Superior temporal gyrus (tissue), 1 donor: ENCODE data around the gene RTN4RL2.

Experiments used
- DNase-seq: peaks from one replicate; pipeline ENCODE4 v3.0.0-alpha.2; 2016; ENCODE audit errors: extremely low spot score

RTN4RL2 gene

DNA sequence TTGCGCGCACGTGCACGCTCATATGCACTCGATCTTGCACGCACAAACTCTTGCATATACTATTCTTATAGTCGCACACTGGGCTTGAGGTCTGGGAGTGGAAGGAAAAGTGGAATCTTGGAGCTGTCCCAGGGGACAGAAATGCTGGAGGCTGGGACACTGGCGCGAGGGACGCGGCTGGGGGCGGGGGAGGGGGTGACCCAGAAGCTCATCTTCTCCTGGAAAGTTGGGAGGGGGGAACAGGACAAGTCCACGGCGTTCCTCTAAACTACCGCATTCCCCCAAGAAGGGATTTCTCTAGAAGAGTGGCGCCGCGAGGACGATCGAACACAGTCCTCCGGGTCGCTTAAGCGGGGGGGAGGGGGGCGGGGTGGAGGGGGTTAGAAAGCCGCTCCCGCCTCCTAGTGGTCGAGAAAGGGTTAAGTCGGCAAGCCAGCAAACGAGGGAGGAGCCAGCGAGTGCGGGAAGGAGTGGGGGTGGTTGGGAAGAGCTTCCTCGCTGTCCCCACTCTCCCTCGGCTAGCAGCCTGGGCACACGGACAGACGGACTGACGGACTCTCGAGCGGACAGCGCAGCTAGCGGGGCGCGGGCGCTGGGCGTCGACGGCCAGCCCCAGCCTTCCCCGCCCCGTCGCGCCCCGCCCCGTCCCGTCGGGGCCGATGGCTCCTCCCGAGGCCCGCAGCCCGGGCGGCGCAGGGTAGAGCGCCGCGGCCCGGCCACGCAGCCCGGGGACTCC is at the start of gene RTN4RL2:
RTN4RL2 (plus strand) TSS at position 507 of the 736 bp plus-strand sequence. CDS start 338 bp downstream, outside the sequence.
- DNase-seq, result no peak

DNA sequence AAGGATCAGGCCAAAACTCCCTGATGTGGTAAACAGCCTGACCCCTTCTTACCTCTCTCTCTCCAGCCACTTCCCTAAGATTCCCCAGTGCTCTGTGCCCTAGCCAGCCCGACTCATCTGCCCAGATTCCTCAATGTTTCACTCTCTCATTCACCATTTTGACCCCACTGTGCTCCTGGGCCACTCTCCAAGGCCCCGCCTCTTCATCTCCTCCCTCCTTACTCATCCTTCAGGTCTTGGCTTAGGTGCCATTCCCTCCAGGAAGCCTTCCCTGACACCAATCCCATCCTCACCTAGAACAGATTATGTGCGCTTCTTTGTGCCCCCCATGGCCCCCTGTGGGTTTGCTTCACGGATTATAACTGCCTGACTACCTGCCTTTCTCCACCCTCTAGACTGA is 46.6 kb upstream of the RTN4RL2 start:
- no peak for DNase-seq

DNA sequence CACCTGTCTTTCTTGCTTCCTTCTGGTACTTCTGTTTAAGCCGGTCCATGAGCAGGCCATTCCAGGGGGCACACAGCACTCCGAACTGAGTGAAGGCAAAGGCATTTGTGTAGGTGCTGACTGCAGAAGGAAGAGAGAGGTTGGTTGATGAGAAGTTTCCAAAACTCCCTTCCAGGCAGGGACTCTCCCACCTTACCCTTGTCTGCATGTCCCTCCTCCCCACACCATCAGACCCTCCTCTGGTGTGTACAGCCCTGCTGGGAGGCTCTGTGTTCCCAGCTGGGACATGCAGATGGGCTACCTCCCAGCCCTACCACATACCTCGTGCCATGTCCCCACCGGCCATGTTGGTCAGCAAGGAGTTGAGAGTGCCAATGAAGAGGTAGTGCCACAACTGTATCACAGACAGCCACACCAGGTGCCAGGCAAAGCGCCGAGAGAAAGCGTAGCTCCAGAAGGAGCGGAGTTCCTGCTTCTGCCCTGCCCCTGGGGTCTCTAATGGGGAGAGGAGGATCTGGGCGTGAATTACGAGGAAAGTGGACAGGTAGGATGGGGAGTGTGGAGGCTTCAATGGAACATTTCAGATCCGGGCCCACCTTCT is 45.6 kb upstream of the RTN4RL2 start:
- DNase-seq, result no peak

DNA sequence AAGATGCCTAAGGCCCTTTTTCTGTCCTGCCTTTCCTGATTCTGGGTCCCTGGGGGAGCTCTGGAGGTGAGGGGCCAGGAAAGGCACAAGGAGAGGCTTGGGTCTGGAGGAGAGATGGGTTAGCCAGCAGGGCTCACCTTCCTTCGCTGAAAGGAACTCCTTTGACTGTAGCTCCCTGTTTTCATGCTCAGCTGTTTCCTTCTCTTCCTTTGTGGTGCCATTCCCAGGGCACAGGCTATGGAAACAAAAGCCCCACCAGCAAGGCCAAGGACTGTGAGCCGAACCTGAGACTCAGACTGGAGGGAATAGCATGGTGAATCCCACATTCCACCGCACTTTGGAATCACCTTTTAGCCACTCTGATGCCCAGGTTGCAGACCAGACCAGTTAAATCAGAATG is 43.9 kb upstream of the RTN4RL2 start:
- no peak for DNase-seq

DNA sequence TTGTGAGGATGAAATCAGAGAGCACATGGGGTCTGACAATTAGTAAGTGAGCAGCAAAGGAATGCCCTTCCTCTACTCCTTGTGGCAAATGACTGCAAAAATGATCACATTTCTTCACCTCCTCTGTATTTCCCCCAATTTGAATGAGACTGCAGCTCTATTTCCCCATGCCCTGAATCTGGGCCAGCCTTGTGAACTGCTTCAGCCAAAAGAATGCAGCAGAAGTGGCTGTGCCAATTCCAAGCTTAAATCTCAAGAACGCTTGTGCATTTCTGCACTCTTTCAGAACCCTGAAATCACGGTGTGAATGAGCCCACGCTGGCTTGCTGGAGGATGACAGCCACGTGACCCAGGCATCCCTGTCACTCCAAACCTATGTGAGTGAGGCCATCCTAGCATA is 43.3 kb upstream of the RTN4RL2 start:
- DNase-seq, result no peak

DNA sequence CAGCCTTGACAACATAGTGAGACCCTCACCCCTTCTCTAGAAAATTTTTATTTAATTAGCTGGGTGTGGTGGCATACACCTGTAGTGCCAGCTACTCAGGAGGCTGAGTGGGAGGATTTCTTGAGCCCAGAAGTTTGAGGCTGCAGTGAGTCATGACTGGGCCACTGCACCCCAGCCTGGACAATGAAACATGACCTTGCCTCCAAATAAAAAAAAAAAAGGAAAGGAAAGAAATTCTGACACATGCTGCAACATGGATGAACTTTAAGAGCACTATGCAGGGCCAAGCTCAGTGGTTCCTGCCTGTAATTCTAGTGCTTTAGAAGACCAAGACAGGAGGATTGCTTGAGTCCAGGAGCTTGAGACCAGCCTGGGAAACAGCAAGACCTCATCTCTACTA is 42.2 kb upstream of the RTN4RL2 start:
- no peak for DNase-seq

DNA sequence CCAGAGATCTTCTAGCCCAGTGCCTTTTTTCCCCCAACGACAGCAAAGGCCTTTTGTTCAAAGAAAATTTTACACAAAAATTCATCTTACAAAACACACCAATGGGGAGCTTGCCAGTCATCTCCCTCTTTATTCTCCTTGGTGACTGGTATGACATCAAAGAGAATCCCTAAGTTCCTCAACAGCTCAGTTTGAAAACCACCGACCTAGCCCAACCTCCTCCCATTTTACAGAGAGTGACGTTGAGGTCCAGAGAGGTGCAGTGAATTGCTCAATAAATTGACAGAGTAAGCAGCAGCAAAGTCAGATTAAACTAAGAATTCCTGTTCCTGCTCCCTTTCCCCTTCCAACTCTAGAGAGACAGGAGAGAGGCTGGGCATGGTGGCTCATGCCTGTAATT is 41.2 kb upstream of the RTN4RL2 start:
- no peak for DNase-seq

DNA sequence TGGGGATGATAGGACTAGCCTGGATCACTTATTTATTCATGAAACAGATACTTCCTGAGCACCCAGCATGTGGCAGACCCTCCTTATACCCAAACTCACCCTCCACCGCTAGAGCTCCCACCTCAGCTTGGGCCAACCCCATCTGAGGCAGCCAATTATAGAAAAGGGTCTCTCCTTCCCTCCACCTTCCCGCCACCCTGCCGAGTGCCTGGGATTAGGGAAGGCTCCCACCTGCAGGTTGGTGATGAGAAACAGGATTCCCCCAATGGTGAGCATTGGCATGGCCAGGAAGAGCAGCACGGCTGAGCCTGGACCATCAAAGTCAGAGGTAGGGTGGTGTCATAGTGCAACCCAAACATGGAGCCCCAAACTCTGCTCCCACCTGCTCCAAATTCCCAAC is 39.3 kb upstream of the RTN4RL2 start:
- no peak for DNase-seq

DNA sequence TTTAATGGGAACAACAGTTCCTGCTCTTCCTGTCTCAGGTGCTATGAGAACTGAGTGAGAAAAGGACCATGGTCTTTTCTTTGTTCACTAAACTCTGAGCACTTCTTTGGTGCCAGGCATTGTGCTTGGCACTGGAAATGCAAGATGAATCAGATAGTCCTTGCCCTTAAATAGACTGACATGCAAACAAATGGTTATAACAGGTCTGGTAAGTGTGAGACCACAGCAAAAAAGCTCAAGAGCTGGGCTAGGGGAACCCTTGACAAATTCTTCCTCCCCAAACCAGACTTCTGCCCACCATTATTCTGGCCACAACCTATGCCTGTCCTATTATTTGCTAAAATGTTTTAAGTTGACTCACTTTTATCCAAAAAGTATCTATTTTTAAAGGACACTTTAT is 38.5 kb upstream of the RTN4RL2 start:
- no peak for DNase-seq

DNA sequence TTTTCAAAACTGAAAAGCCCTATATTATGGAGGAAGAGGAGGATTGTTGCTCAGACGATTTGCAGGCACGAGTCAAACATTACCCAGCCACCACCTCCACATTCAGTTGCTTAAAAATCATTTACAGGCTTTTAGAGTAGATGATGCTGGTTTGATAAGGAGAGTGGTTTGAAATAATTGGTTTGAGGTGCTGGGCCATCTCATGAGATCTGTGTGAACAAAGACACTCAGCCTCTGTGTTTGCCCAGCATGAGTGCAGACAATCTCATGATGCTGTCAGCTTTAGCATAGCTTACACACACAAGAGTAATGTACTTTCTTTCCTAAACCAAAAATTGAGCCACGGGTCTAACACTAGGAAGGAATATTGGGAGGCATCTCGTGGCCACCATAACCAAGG is 37.7 kb upstream of the RTN4RL2 start:
- DNase-seq, result no peak

DNA sequence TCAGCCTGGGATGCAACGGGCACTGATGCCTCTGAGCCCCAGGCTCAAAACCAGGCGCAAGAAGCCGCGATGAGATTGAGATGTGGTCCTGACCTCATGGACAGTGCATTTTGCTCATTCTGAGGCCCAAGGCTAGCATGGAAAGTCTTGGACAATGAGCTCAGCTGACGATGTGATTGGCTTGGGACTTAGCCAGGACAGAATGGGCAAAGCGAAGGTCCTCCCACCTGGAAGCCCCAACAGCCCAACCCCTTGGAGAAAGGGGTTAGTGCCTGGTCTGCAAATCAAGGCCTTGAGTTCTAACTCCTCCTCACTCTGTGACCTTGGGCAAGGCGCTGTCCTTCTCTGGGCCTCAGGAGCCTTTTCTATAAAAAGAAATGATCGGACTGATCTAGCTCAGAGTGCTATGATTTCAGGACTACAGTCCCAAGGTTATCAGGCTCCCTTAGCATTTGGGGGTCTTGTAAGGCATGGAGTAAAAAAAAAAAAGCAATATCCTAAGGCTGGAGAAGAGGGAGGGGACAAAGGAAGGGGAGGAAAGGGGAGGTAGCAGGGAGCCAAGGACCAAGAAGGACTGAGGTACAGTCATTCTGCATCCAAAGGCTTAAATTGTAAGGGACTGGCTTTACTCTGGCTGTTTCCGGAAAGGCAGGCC is 36.1 kb upstream of the RTN4RL2 start:
- no peak for DNase-seq

DNA sequence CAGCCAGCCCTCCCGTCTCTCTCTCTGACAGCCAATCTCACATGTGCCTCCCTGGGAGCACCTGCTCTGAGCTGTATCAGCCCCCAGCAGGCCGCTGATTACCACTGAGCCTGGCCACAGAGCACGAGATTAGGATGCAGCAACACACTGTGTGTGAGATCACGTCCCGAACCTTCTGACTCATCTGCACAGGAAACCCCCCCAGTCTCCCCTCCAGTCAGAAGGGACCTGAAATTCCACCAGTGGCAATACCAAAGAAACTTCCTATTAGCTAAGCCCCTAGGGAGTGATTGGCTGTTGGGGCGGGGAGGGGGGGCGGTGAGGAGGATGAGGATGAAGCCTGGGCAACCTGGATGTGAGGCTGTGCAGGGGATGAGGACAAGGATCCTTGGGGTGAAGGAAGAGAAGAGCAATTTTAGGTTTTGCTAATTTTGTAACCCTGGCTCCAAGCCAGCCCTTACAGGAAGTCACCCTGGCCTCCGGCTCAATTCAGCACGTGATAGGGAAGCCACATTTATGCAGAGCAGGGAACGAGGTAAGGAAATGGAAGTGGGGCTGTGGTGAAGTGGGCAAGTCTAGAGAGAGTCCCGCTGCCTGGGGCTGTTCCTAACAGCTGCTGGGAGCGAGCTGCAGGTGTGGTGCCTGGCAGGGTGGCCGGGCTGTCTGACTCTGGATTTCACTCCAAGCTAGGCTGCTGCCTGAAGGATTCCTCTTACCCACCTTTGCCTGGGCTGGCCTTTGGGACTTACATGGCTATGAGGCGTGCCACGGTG is 35.4 kb upstream of the RTN4RL2 start:
- no peak for DNase-seq

DNA sequence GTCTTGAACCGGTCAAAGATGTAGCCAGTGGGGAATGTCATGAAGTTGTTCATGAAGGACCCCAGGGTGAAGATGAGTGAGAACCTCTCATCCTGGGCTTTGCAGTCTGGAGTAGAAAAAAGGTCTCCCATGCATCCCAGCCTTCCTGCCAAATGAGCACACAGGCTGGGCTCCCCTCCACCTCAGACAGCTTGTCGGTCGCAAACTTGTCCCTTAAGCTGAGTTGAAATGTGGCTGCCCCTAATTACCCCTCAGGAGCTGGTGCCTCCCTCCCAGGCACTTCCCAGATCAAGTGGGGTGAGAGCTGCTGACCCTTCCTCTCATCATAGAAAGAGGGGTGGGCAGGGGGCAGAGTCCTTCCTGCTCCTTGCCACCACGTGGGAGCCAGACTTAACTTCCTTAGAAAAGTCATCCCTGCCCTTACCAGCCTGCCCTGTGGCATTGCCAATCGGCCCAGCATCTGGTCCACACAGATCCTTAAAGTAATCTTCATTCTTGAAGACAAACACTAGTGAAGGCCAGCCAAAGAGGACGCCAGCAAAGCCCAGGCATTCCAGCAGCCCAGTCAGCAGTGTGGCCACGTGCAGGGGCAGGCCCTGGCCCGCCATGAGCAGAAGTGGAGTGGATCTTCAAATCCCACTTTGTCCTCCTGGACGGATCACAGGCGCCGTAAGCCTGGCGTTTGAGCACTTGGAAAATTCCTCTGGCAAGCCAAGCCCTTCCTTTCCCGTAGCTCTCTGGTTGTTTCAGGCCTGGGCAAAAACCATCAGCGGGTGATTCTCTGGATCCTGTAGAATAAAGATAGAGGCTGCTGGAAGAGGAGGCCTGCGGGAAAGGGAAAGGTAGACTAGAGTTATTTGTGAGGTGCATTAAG is 34.5 kb upstream of the RTN4RL2 start:
- no peak for DNase-seq

DNA sequence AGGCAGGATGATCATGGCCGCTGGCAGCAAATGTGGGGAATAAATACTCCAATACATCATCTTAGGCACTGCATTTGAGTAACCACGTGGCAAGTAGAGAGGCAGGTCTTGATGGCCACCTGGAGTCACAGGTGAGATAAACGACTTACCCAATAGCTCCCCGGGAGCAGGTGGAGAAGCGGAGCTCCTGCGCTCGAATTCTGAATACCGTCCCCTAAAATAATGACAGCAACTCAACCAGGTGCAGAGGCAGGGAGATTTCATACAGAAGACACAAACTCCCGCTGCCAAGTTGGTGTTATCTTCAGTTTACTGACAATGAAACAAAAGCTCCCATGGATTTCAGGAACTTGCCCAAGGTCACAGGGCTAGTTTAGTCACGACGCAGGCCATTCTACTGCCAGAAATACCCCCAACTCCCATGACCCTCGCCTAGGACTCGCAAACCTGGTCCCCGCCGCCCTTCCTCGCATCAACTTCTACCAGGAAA is 33.8 kb upstream of the RTN4RL2 start:
- DNase-seq, result no peak

DNA sequence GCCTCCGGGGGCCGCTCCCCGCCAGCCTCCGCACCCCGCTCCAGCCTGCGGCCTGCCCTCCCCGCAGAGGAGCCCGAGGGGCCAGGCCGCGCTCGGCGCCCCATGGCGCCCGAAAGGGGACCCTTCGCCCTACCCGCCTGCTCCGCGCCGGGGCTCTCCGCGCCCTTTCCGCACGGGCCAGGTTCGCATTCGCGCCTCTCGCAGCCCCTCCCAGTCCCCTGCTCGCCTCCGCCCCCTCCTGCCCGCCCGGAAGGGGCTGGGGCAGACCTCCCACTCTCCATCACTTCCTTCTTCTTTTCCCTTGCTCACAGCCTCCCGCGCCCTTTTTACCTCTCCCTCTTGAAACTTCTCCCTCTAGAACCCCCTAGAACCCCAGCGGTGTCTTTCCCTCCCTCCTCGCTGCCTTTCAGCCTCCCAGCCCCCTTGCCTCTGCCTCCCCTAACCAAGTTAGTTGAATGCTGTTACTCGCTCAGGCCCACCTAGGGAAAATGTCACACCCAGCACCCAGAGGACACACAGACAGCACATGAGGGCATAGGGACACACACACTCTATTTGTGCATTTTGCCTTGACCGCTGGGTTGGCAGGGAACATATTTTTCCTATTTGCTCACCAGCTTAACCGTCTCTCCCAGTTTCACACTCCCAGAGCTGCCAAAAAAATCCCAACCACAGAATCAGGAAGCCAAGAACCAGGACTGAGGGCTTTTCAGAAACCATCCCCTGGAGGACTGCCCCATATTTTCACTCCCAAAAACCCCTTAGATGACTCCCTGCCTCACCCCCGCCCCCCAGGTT is 33.2 kb upstream of the RTN4RL2 start, which contains the start of gene SLC43A3:
SLC43A3 (minus strand) TSS at position 193 of the 798 bp plus-strand sequence. CDS start 949 bp downstream, outside the sequence.
- no peak for DNase-seq

DNA sequence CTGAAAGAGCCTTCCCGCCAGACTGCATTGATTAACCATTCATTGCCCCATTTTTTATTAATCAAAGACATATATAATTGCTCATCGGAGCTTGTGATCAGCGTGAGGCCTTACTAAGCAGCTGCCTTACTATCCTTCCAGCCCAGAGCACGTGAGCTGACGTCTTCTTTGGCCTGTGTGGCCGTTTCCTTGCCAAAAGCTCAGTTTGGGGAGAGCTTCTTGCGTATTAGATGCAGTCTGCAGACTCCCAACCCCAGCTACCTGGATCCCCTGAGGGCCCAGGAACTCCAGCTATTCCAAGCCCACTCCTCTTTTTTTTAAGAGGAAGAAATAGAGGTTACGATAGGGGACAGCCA is 32.6 kb upstream of the RTN4RL2 start:
- peak; percentile 31 for DNase-seq

DNA sequence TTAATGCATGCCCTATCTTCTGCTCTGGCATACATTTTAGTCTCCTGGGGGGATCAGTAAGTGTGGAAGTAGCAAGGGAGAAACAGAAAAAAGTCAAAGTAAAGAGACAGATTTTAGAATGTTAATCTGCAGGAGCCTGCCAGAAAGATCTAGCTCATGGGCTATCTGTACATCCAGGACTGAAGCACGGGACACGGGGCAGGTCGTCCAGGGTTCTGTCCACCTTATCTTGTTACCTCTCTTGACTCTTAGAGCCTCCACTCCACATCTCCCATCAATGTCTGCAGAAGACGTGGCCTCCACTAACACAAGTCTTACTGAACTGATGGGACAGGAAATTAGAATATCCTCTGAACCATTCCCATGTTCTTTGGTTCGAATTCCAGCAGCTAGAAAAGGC is 31.7 kb upstream of the RTN4RL2 start:
- DNase-seq, result no peak

DNA sequence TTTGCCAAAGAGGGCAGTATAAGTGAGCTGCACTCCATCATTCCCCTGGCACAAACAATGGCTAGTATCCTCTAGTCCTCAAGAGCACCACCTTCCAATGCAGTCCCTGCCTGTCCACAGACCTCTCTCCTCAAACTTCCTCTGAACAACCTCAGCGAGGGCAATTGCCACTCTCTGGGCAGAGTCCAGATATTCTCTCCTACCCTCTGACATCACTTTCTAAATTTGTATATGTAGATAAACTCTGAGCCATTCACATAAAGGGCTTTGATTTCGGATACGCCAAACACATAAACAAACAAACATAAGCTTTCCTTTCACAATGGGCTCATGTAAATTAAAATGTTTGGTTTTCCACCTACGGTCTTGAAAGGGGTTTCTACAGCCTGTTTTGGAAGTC is 30.4 kb upstream of the RTN4RL2 start:
- no peak for DNase-seq

DNA sequence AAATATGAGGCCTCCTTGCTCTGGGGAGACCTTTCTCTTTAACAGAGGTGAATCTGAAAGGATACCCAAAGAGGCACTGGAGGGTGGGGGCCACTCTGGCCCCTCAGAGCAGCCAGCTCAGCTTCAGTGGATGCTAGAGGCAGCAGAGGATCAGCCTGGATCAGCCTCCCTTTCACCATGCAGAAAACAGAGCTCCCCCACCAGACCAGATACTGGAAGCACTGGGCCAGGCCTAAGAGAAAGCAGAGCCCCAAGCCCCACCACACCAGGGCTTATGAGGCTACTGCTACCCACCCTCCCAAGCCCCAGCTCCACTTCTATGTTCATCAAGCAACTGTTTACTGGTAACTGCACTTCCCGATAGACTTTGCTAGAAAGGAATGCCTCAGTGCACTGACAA is 29.4 kb upstream of the RTN4RL2 start:
- no peak for DNase-seq

DNA sequence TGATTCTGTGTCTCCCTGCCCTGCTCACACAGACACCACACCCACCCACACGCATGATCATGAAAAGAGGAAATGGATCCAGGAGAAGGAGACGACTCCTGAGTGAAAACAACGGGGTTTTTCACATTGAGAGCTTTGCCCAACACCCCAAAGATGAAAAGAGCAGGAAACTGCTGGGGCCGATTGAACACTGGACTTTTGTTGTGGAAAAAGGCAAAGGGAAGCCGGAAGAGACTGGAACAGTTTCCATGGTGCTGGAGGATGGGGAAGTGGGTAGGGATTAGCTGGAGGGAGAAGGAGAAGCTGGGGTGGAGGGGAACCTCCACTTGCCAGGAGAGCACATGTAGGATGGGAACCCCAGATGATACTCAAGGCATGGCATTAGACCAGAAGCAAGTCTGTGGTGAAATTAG is 28.2 kb upstream of the RTN4RL2 start:
- no peak for DNase-seq
